OCI-LY1 (cell line): ENCODE data around the gene LRRFIP1.

Experiments used
- CTCF ChIP-seq: fragments of 200-600 bp; sonication (generic), shearing (Covaris generic); IDR thresholded peaks from 2 replicates; pipeline ENCODE4 v1.5.1; 2017; ENCODE audit warnings: mild to moderate bottlenecking, antibody characterized with exemption, low read length, moderate library complexity, mixed read lengths
- EZH2 ChIP-seq: fragments of 200-600 bp; sonication (generic), shearing (Covaris generic); IDR thresholded peaks from 2 replicates; pipeline ENCODE4 v1.8.0; 2017; ENCODE audit warnings: borderline replicate concordance, mixed run types, mild to moderate bottlenecking, antibody characterized with exemption, low read length, moderate library complexity, mixed read lengths

GRCh38 chr2:237701859-237702390 lies 74.5 kb downstream of the LRRFIP1 start:
- TF ChIP-seq CTCF (no peak), EZH2 (no peak)
